Epithelial cell of esophagus (primary cell): ENCODE data around the gene OSCP1.
A peak's percentile ranks its signal among the peaks of the same experiment; 100 is the strongest.

Experiments
- DNase-seq: peaks from one replicate; pipeline ENCODE4 v3.0.0; 2010; ENCODE audit warnings: low read depth
- H3K4me3 ChIP-seq: 2 replicates; pipeline ENCODE4 v1.5.1; 2011; ENCODE audit warnings: mild to moderate bottlenecking, low read length, control low read depth
- TF ChIP-seq, protein P1 (sequence below): IDR thresholded peaks from 2 replicates; pipeline ENCODE4 v1.5.1; 2011; ENCODE audit warnings: low read depth, mild to moderate bottlenecking, low read length, control low read depth, inconsistent platforms; ENCODE audit not compliant: insufficient read depth; ENCODE audit errors: missing control alignments

Gene OSCP1

GRCh38 chr1:36419140-36419539, 31.1 kb downstream of the OSCP1 start:
- TF ChIP-seq, protein P1, sequence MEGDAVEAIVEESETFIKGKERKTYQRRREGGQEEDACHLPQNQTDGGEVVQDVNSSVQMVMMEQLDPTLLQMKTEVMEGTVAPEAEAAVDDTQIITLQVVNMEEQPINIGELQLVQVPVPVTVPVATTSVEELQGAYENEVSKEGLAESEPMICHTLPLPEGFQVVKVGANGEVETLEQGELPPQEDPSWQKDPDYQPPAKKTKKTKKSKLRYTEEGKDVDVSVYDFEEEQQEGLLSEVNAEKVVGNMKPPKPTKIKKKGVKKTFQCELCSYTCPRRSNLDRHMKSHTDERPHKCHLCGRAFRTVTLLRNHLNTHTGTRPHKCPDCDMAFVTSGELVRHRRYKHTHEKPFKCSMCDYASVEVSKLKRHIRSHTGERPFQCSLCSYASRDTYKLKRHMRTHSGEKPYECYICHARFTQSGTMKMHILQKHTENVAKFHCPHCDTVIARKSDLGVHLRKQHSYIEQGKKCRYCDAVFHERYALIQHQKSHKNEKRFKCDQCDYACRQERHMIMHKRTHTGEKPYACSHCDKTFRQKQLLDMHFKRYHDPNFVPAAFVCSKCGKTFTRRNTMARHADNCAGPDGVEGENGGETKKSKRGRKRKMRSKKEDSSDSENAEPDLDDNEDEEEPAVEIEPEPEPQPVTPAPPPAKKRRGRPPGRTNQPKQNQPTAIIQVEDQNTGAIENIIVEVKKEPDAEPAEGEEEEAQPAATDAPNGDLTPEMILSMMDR: no peak
- no peak overlapping the region for H3K4me3 ChIP-seq
- no peak for DNase-seq

GRCh38 chr1:36417931-36418330, 32.3 kb downstream of the OSCP1 start:
- TF ChIP-seq, protein P1: no peak
- DNase-seq: no peak

DNA sequence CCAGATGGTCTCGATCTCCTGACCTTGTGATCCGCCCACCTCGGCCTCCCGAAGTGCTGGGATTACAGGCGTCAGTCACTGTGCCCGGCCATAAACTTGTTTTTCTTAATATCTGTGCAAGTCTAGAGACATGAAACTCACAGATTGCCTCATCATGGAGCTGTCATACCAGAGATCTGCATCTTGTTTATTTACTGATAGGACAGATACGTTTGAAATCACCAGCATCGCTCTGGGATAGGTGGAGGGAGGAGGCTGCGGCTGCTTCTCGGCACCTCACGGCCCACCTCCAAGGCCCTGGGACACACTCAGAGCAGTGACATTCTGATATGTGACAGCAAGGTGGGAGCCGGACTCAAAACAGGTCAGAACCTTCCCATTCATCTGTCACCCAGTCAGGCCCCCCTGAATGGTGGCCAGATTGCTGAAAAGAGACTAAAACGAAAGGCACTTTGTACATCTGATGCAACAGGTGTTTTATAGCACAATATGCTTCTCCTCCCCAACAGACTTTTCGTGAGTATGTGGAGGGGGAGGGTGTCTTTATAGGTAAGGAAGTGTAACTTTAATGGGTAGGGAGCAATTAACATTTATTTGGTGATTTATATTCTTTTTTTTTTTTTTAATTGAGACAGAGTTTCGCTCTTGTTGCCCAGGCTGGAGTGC, 34.5 kb downstream of the OSCP1 start:
- no peak overlapping the region for H3K4me3 ChIP-seq
- DNase-seq: no peak
- TF ChIP-seq, protein P1: no peak

More at GRCh38 chr1:36417931-36418330, 32.3 kb downstream of the OSCP1 start:
- H3K4me3 ChIP-seq: no peak overlapping the region

- TF ChIP-seq, protein P1: no peak
- no peak overlapping the region for H3K4me3 ChIP-seq
- DNase-seq: no peak
Measured at GRCh38 chr1:36414384-36414783, 35.9 kb downstream of the OSCP1 start.

DNA sequence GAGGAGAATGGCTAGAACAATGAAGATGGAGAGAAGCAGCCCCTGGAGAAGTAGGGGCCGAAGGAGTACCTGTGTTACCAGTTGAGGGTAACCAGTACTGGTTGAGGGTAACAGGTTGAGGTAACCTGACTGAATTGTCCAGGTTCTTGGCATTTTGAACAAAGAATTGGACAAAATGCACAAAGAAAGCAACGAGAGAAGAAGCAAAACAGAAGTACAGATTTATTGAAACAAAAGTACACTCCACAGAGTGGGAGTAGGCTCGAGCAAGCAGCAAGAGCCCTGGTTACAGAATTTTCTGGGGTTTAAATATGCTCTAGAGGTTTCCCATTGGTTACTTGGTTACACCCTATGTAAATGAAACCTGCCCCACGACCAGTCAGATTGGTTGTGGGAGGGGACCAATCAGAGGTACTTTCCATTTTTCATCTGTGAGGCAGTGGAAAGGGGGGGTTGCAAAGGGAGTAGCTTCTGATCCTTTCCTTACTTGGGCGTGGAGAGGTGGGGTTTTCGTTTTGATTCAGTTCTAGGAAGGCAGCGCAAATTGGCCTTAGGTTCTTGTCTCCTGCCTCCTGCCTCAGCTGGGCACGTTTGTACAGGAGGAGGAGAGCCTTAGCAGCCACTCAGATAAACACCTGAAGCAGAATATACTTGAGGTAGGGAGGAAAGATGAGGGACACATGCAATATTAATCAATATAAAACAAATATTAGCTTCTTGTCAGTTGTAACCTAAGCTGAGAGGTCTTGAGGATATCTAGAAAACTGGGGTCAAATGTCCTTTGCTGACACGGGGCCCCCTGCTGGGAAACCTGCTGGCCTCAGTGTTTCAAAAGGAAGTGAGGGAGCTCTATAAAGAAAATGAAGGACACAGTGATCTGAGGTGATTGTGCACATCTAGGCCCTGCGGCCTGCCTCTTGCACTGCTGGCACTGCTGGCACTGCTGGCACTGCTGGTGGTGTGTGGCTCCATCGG, 38.3 kb downstream of the OSCP1 start:
- H3K4me3 ChIP-seq: no peak overlapping the region
- DNase-seq: peak; percentile 68
- TF ChIP-seq, protein P1: no peak

DNA sequence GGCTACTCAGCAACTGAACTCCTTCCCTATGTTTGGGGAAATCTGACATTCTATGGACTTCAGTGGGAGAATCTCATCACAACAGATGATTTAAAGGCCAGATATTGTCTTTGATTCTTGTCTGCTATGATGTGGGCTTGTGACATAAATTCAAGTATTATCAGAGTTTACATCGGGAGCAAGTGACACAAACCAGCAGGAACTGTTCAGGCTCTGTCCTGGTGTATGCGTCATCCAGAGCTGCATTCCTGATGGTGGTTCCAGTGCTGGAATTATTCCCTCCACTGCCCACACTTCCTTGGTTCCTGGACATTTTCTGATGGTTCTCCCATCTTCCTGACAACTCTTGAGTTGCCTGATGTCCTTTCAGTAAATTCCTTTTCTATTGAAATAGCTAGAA, 41.8 kb downstream of the OSCP1 start:
- no peak overlapping the region for H3K4me3 ChIP-seq
- TF ChIP-seq, protein P1: no peak
- peak; percentile 29 for DNase-seq
